ENCODE measurements around the gene AFF3. TPM values are rescaled to one million over a fixed set of nuclear protein-coding genes. Genes with fewer than 3 reads are reported as not detected.
A peak's percentile ranks its signal among the peaks of the same experiment; 100 is the strongest.

The AFF3 gene
- total and polyA plus RNA-seq, 2 donors (not counting 1 experiment from before 2014, with no cell fraction given) = 0.50 to 2.5 TPM

DNA sequence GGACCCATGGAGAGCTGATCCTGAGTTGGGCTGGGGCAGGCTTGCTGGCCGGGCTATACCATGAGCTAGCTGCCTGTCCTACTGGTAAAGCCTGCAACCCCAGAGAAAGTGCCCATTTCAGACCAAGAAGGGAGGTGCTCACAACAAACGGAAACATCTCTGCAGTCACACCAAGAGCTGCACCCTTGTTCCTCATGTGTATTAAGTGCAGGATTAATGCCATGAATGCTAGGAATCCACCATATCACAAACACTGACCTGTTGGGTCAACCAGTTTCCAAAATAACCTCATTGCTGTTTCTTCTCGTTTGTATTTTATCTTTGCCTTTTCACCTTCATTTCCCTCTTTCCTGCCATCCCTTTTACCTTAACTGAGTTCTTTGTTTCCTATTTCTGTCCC is 69.9 kb downstream of the AFF3 start:
- Histone ChIP-seq H3K79me2 (ENCODE audit: control insufficient read depth, insufficient read depth, low read length) (no peaks in the 10 kb centered on the region), H3K27ac (ENCODE audit: insufficient read depth, low read length) (no peak overlapping the region), H2AFZ (ENCODE audit: low read length) (no peak overlapping the region), H4K20me1 (ENCODE audit: control insufficient read depth, extremely low read depth, insufficient read depth, low read length) (no peaks in the 10 kb centered on the region), H3K27me3 (ENCODE audit: control insufficient read depth, insufficient read depth, low read length) (peaks cover 2% of the 10 kb centered on the region), H3K36me3 (ENCODE audit: control insufficient read depth, insufficient read depth, low read length) (no peaks in the 10 kb centered on the region), H3K4me1 (ENCODE audit: control insufficient read depth, extremely low read depth, insufficient read depth, low read length) (no peaks in the 10 kb centered on the region), H3K4me3 (replicated peaks in 1 of 4; ENCODE audit: control extremely low read depth in 1 of 4, insufficient read depth in 1 of 4, low read depth in 3 of 4, low read length in 4 of 4) (no peak overlapping the region), H3K4me2 (ENCODE audit: extremely low read depth, insufficient read depth, low read length) (no peak overlapping the region), H3K9me3 (ENCODE audit: control insufficient read depth, insufficient read depth, low read depth, low read length) (no peaks in the 10 kb centered on the region), H3K9ac (ENCODE audit: insufficient read depth, low read length) (no peak overlapping the region)
- no peak for DNase-seq (ENCODE audit: low read depth in 2 of 2)
- TF ChIP-seq EZH2 (IDR thresholded peaks at IDR 0.05; ENCODE audit: low read length, missing control alignments) = no peak
- TF ChIP-seq, protein P1, sequence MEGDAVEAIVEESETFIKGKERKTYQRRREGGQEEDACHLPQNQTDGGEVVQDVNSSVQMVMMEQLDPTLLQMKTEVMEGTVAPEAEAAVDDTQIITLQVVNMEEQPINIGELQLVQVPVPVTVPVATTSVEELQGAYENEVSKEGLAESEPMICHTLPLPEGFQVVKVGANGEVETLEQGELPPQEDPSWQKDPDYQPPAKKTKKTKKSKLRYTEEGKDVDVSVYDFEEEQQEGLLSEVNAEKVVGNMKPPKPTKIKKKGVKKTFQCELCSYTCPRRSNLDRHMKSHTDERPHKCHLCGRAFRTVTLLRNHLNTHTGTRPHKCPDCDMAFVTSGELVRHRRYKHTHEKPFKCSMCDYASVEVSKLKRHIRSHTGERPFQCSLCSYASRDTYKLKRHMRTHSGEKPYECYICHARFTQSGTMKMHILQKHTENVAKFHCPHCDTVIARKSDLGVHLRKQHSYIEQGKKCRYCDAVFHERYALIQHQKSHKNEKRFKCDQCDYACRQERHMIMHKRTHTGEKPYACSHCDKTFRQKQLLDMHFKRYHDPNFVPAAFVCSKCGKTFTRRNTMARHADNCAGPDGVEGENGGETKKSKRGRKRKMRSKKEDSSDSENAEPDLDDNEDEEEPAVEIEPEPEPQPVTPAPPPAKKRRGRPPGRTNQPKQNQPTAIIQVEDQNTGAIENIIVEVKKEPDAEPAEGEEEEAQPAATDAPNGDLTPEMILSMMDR (conservative IDR thresholded peaks at IDR 0.05 in 1 of 2, IDR thresholded peaks at IDR 0.05 in 1 of 2; ENCODE audit: low read depth in 1 of 2, low read length in 2 of 2) = no peak

- Histone ChIP-seq H3K4me3 (replicated peaks in 1 of 4; ENCODE audit: control extremely low read depth in 1 of 4, insufficient read depth in 1 of 4, low read depth in 3 of 4, low read length in 4 of 4) (no peak overlapping the region), H3K79me2 (ENCODE audit: control insufficient read depth, insufficient read depth, low read length) (no peaks in the 10 kb centered on the region), H3K4me1 (ENCODE audit: control insufficient read depth, extremely low read depth, insufficient read depth, low read length) (no peaks in the 10 kb centered on the region), H3K27me3 (ENCODE audit: control insufficient read depth, insufficient read depth, low read length) (peaks cover 2% of the 10 kb centered on the region), H3K9ac (ENCODE audit: insufficient read depth, low read length) (no peak overlapping the region), H2AFZ (ENCODE audit: low read length) (no peak overlapping the region), H4K20me1 (ENCODE audit: control insufficient read depth, extremely low read depth, insufficient read depth, low read length) (no peaks in the 10 kb centered on the region), H3K9me3 (ENCODE audit: control insufficient read depth, insufficient read depth, low read depth, low read length) (no peaks in the 10 kb centered on the region), H3K27ac (ENCODE audit: insufficient read depth, low read length) (no peak overlapping the region), H3K36me3 (ENCODE audit: control insufficient read depth, insufficient read depth, low read length) (no peaks in the 10 kb centered on the region), H3K4me2 (ENCODE audit: extremely low read depth, insufficient read depth, low read length) (no peak overlapping the region)
- no peak for DNase-seq (ENCODE audit: low read depth in 2 of 2)
- no peak for TF ChIP-seq EZH2 (IDR thresholded peaks at IDR 0.05; ENCODE audit: low read length, missing control alignments)
- TF ChIP-seq, protein P1 (conservative IDR thresholded peaks at IDR 0.05 in 1 of 2, IDR thresholded peaks at IDR 0.05 in 1 of 2; ENCODE audit: low read depth in 1 of 2, low read length in 2 of 2) = no peak
Measured at GRCh38 chr2:100071335-100072043, 70.9 kb downstream of the AFF3 start.

- Histone ChIP-seq H3K9ac (ENCODE audit: insufficient read depth, low read length) (no peak overlapping the region), H3K36me3 (ENCODE audit: control insufficient read depth, insufficient read depth, low read length) (no peaks in the 10 kb centered on the region), H4K20me1 (ENCODE audit: control insufficient read depth, extremely low read depth, insufficient read depth, low read length) (no peaks in the 10 kb centered on the region), H2AFZ (ENCODE audit: low read length) (no peak overlapping the region), H3K4me1 (ENCODE audit: control insufficient read depth, extremely low read depth, insufficient read depth, low read length) (no peaks in the 10 kb centered on the region), H3K4me3 (replicated peaks in 1 of 4; ENCODE audit: control extremely low read depth in 1 of 4, insufficient read depth in 1 of 4, low read depth in 3 of 4, low read length in 4 of 4) (no peak overlapping the region), H3K27ac (ENCODE audit: insufficient read depth, low read length) (no peak overlapping the region), H3K79me2 (ENCODE audit: control insufficient read depth, insufficient read depth, low read length) (no peaks in the 10 kb centered on the region), H3K4me2 (ENCODE audit: extremely low read depth, insufficient read depth, low read length) (no peak overlapping the region), H3K27me3 (ENCODE audit: control insufficient read depth, insufficient read depth, low read length) (peaks cover 2% of the 10 kb centered on the region), H3K9me3 (ENCODE audit: control insufficient read depth, insufficient read depth, low read depth, low read length) (no peaks in the 10 kb centered on the region)
- TF ChIP-seq, protein P1 (conservative IDR thresholded peaks at IDR 0.05 in 1 of 2, IDR thresholded peaks at IDR 0.05 in 1 of 2; ENCODE audit: low read depth in 1 of 2, low read length in 2 of 2) = no peak
- no peak for TF ChIP-seq EZH2 (IDR thresholded peaks at IDR 0.05; ENCODE audit: low read length, missing control alignments)
- DNase-seq (ENCODE audit: low read depth in 2 of 2) = peak; percentile 39 to 77
Measured at GRCh38 chr2:100070078-100070477, 72.3 kb downstream of the AFF3 start.

All from fibroblast of lung (primary cell).